ENCODE results near the gene ABCF2.

The ABCF2 gene

GRCh38 chr7:151181011-151181431 is 46.0 kb downstream of the ABCF2 start:
- DNase-seq: peak in 1 of 2 donors; percentile 58

GRCh38 chr7:151179946-151180345 is 47.1 kb downstream of the ABCF2 start:
- Histone ChIP-seq H3K36me3 (no peaks in the 10 kb centered on the region), H3K27ac (no peak overlapping the region), H3K27me3 (peaks cover 0 to 58% of the 10 kb centered on the region in 2 donors), H3K4me3 (no peak overlapping the region), H3K4me1 (no peaks in the 10 kb centered on the region), H3K9me3 (no peaks in the 10 kb centered on the region)
- intact Hi-C loops (cut with DNase I; ENCODE audit: low total_unique reads): no loop called here
- no peak for TF ChIP-seq CTCF (IDR thresholded peaks at IDR 0.05)
- no peak for DNase-seq

More at GRCh38 chr7:151181011-151181431, 46.0 kb downstream of the ABCF2 start:
- H3K36me3 ChIP-seq: no peaks in the 10 kb centered on the region
- H3K9me3 ChIP-seq: no peaks in the 10 kb centered on the region
- H3K4me1 ChIP-seq: no peaks in the 10 kb centered on the region
- intact Hi-C loops (cut with DNase I; ENCODE audit: low total_unique reads): no loop called here
- no peak overlapping the region for H3K27ac ChIP-seq
- H3K4me3 ChIP-seq: no peak overlapping the region
- H3K27me3 ChIP-seq: peaks cover 0 to 49% of the 10 kb centered on the region in 2 donors
- no peak for TF ChIP-seq CTCF (IDR thresholded peaks at IDR 0.05)

GRCh38 chr7:151179287-151179860 is 47.6 kb downstream of the ABCF2 start:
- no peaks in the 10 kb centered on the region for H3K9me3 ChIP-seq
- TF ChIP-seq CTCF (IDR thresholded peaks at IDR 0.05): no peak
- intact Hi-C loops (cut with DNase I; ENCODE audit: low total_unique reads): no loop called here
- DNase-seq: no peak
- H3K4me1 ChIP-seq: no peaks in the 10 kb centered on the region
- peaks cover 0 to 64% of the 10 kb centered on the region in 2 donors for H3K27me3 ChIP-seq
- H3K4me3 ChIP-seq: no peak overlapping the region
- no peaks in the 10 kb centered on the region for H3K36me3 ChIP-seq
- H3K27ac ChIP-seq: no peak overlapping the region

GRCh38 chr7:151178831-151179230 is 48.2 kb downstream of the ABCF2 start:
- H3K9me3 ChIP-seq: no peaks in the 10 kb centered on the region
- intact Hi-C loops (cut with DNase I; ENCODE audit: low total_unique reads): no loop called here

GRCh38 chr7:151178236-151178635 is 48.8 kb downstream of the ABCF2 start:
- peaks cover 0 to 75% of the 10 kb centered on the region in 2 donors for H3K27me3 ChIP-seq
- intact Hi-C loops (cut with DNase I; ENCODE audit: low total_unique reads): no loop called here
- no peak overlapping the region for H3K27ac ChIP-seq
- TF ChIP-seq CTCF (IDR thresholded peaks at IDR 0.05): no peak
- no peaks in the 10 kb centered on the region for H3K4me1 ChIP-seq
- peak in 1 of 2 donors; percentile 51 for DNase-seq
- H3K4me3 ChIP-seq: no peak overlapping the region
- H3K36me3 ChIP-seq: no peaks in the 10 kb centered on the region
- H3K9me3 ChIP-seq: no peaks in the 10 kb centered on the region

More at GRCh38 chr7:151178831-151179230, 48.2 kb downstream of the ABCF2 start:
- no peak for TF ChIP-seq CTCF (IDR thresholded peaks at IDR 0.05)
- Histone ChIP-seq H3K27ac (no peak overlapping the region), H3K4me1 (no peaks in the 10 kb centered on the region), H3K4me3 (no peak overlapping the region), H3K36me3 (no peaks in the 10 kb centered on the region), H3K27me3 (peaks cover 0 to 69% of the 10 kb centered on the region in 2 donors)
- DNase-seq: no peak

All from tibial artery (tissue), 4 donors.